ENCODE data around the gene TWIST2. TPM values are rescaled to one million over a fixed set of nuclear protein-coding genes. Genes with fewer than 3 reads are reported as not detected.

Gene TWIST2
- total RNA-seq: not detected

- POLR2A ChIA-PET: no interaction called here
- CTCF ChIA-PET: no interaction called here
Observed at GRCh38 chr2:238847841-238848690, at the start of gene TWIST2. Gene TWIST2, plus strand, starts transcription at chr2:238848085. Its CDS starts 131 bp downstream, at chr2:238848216.

GRCh38 chr2:238801791-238802190 is 46.1 kb upstream of the TWIST2 start:
- ChIA-PET CTCF (no interaction called here), POLR2A (no interaction called here)

GRCh38 chr2:238802957-238803356 is 44.9 kb upstream of the TWIST2 start:
- POLR2A ChIA-PET: no interaction called here
- CTCF ChIA-PET: no interaction called here

- CTCF ChIA-PET: no interaction called here
- POLR2A ChIA-PET: no interaction called here
Observed at GRCh38 chr2:238803996-238804870, 43.7 kb upstream of the TWIST2 start.

GRCh38 chr2:238808761-238809160 is 39.1 kb upstream of the TWIST2 start:
- ChIA-PET CTCF (no interaction called here), POLR2A (no interaction called here)

- CTCF ChIA-PET: no interaction called here
- POLR2A ChIA-PET: no interaction called here
Observed at GRCh38 chr2:238810321-238810720, 37.6 kb upstream of the TWIST2 start.

- POLR2A ChIA-PET: no interaction called here
- CTCF ChIA-PET: no interaction called here
Observed at GRCh38 chr2:238811293-238811692, 36.6 kb upstream of the TWIST2 start.

GRCh38 chr2:238811759-238812158 is 36.1 kb upstream of the TWIST2 start:
- ChIA-PET POLR2A (no interaction called here), CTCF (no interaction called here)

GRCh38 chr2:238813109-238813508 is 34.8 kb upstream of the TWIST2 start:
- CTCF ChIA-PET: no interaction called here
- POLR2A ChIA-PET: no interaction called here

GRCh38 chr2:238814815-238815214 is 33.1 kb upstream of the TWIST2 start:
- ChIA-PET POLR2A (no interaction called here), CTCF (no interaction called here)

GRCh38 chr2:238816291-238816690 is 31.6 kb upstream of the TWIST2 start:
- CTCF ChIA-PET: no interaction called here
- POLR2A ChIA-PET: no interaction called here

GRCh38 chr2:238817382-238817781 is 30.5 kb upstream of the TWIST2 start:
- CTCF ChIA-PET: no interaction called here
- POLR2A ChIA-PET: no interaction called here

GRCh38 chr2:238817891-238818290 is 30.0 kb upstream of the TWIST2 start:
- CTCF ChIA-PET: no interaction called here
- POLR2A ChIA-PET: interaction anchor here (0.6 kb wide), 1 partner anchor 19 kb away, joined by 4 read pairs; no protein-coding TSS in a partner anchor

- ChIA-PET POLR2A (no interaction called here), CTCF (no interaction called here)
Observed at GRCh38 chr2:238818561-238818960, 29.3 kb upstream of the TWIST2 start.

- ChIA-PET POLR2A (no interaction called here), CTCF (no interaction called here)
Observed at GRCh38 chr2:238820197-238820596, 27.7 kb upstream of the TWIST2 start.

GRCh38 chr2:238820916-238821315 is 27.0 kb upstream of the TWIST2 start:
- ChIA-PET CTCF (no interaction called here), POLR2A (no interaction called here)

- CTCF ChIA-PET: no interaction called here
- POLR2A ChIA-PET: no interaction called here
Observed at GRCh38 chr2:238821391-238821790, 26.5 kb upstream of the TWIST2 start.

- ChIA-PET POLR2A (no interaction called here), CTCF (no interaction called here)
Observed at GRCh38 chr2:238821944-238822670, 25.8 kb upstream of the TWIST2 start.

GRCh38 chr2:238822955-238823354 is 24.9 kb upstream of the TWIST2 start:
- CTCF ChIA-PET: no interaction called here
- POLR2A ChIA-PET: no interaction called here

- POLR2A ChIA-PET: no interaction called here
- CTCF ChIA-PET: no interaction called here
Observed at GRCh38 chr2:238831177-238831576, 16.7 kb upstream of the TWIST2 start.

- POLR2A ChIA-PET: no interaction called here
Observed at GRCh38 chr2:238834982-238835381, 12.9 kb upstream of the TWIST2 start.

More at GRCh38 chr2:238834982-238835381, 12.9 kb upstream of the TWIST2 start:
- CTCF ChIA-PET: no interaction called here

Measured in activated CD8-positive, alpha-beta memory T cell treated with anti-CD3 and anti-CD28 coated beads for 36 hours (primary cell).